WERI-Rb-1 (cell line): Measurements from ENCODE around the gene GSTM1.
A peak's percentile ranks its signal among the peaks of the same experiment; 100 is the strongest.
"Not testable (repeated sequence)": the region's sequence is repeated elsewhere in the genome, so short reads cannot be mapped to it uniquely, and the experiment has no call there.

Experiments used
- DNase-seq: peaks from one replicate; pipeline ENCODE4 v3.0.0-alpha.2; 2020
- H3K27ac ChIP-seq: fragments of 250-450 bp; sonication (Bioruptor Pico); 2 replicates; pipeline ENCODE4 v1.5.1; 2020; ENCODE audit warnings: mild to moderate bottlenecking, moderate library complexity
- H3K27me3 ChIP-seq: fragments of 250-450 bp; sonication (Bioruptor Pico); 2 replicates; pipeline ENCODE4 v1.5.1; 2021; ENCODE audit warnings: mild to moderate bottlenecking, low read depth, moderate library complexity; ENCODE audit not compliant: insufficient read depth, severe bottlenecking
- H3K36me3 ChIP-seq: fragments of 250-450 bp; sonication (Bioruptor Pico); 2 replicates; pipeline ENCODE4 v1.5.1; 2020; ENCODE audit warnings: mild to moderate bottlenecking, moderate library complexity
- H3K4me3 ChIP-seq: 2 replicates; pipeline ENCODE4 v1.5.1; 2011; ENCODE audit warnings: low read depth, mild to moderate bottlenecking, control low read depth, low read length
- H3K9me3 ChIP-seq: fragments of 250-450 bp; sonication (Bioruptor Pico); 2 replicates; pipeline ENCODE4 v1.5.1; 2021; ENCODE audit warnings: mild to moderate bottlenecking, moderate library complexity; ENCODE audit not compliant: severe bottlenecking
- TF ChIP-seq, protein P1 (sequence below): IDR thresholded peaks from 2 replicates; pipeline ENCODE4 v1.5.1; 2011; ENCODE audit warnings: low read depth, mild to moderate bottlenecking, control low read depth, inconsistent platforms, low read length

The GSTM1 gene

DNA sequence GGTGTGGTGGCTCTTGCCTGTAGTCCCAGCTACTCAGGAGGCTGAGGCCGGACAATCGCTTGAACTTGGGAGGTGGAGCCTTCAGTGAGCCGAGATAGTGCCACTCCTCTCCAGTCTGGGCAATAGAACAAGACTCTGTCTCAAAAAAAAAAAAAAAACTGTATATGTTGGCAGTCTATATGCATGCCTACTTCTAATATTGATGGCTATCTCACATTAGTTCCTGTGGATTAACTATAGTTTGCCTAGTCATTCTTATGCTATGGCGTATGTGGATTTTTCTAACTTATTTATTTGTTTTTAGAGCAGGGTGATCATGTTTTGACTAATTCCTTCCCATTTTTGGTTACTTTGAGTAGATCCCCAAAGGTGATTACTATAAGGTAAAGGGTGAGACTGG, 9.4 kb downstream of the GSTM1 start:
- no peak overlapping the region for H3K4me3 ChIP-seq
- no peak for DNase-seq
- no peaks in the 10 kb centered on the region for H3K36me3 ChIP-seq
- no peaks in the 10 kb centered on the region for H3K9me3 ChIP-seq
- no peaks in the 10 kb centered on the region for H3K27me3 ChIP-seq
- TF ChIP-seq, protein P1, sequence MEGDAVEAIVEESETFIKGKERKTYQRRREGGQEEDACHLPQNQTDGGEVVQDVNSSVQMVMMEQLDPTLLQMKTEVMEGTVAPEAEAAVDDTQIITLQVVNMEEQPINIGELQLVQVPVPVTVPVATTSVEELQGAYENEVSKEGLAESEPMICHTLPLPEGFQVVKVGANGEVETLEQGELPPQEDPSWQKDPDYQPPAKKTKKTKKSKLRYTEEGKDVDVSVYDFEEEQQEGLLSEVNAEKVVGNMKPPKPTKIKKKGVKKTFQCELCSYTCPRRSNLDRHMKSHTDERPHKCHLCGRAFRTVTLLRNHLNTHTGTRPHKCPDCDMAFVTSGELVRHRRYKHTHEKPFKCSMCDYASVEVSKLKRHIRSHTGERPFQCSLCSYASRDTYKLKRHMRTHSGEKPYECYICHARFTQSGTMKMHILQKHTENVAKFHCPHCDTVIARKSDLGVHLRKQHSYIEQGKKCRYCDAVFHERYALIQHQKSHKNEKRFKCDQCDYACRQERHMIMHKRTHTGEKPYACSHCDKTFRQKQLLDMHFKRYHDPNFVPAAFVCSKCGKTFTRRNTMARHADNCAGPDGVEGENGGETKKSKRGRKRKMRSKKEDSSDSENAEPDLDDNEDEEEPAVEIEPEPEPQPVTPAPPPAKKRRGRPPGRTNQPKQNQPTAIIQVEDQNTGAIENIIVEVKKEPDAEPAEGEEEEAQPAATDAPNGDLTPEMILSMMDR = no peak
- H3K27ac ChIP-seq = no peak overlapping the region

GRCh38 chr1:109697861-109698260, 10.2 kb downstream of the GSTM1 start:
- not testable (repeated sequence) for H3K36me3 ChIP-seq, H3K27me3 ChIP-seq, H3K9me3 ChIP-seq, DNase-seq, H3K4me3 ChIP-seq, H3K27ac ChIP-seq

GRCh38 chr1:109702940-109703339, 15.3 kb downstream of the GSTM1 start:
- not testable (repeated sequence) for H3K27ac ChIP-seq, DNase-seq, H3K9me3 ChIP-seq

GRCh38 chr1:109704173-109704572, 16.6 kb downstream of the GSTM1 start:
- H3K9me3 ChIP-seq = peaks cover 15% of the 10 kb centered on the region
- H3K27ac ChIP-seq = no peak overlapping the region
- TF ChIP-seq, protein P1 = peak; percentile 32; the same call in 1 of the 2 replicates
- no peaks in the 10 kb centered on the region for H3K36me3 ChIP-seq
- no peaks in the 10 kb centered on the region for H3K27me3 ChIP-seq
- no peak overlapping the region for H3K4me3 ChIP-seq
- DNase-seq = no peak

More at GRCh38 chr1:109702940-109703339, 15.3 kb downstream of the GSTM1 start:
- H3K4me3 ChIP-seq, H3K27me3 ChIP-seq, H3K36me3 ChIP-seq: not testable (repeated sequence)

- H3K27ac ChIP-seq = no peak overlapping the region
- no peaks in the 10 kb centered on the region for H3K36me3 ChIP-seq
- DNase-seq = no peak
- H3K9me3 ChIP-seq = peaks cover 15% of the 10 kb centered on the region
- H3K27me3 ChIP-seq = no peaks in the 10 kb centered on the region
- TF ChIP-seq, protein P1 = no peak
- H3K4me3 ChIP-seq = no peak overlapping the region
Observed at GRCh38 chr1:109705411-109705810, 17.8 kb downstream of the GSTM1 start.

DNA sequence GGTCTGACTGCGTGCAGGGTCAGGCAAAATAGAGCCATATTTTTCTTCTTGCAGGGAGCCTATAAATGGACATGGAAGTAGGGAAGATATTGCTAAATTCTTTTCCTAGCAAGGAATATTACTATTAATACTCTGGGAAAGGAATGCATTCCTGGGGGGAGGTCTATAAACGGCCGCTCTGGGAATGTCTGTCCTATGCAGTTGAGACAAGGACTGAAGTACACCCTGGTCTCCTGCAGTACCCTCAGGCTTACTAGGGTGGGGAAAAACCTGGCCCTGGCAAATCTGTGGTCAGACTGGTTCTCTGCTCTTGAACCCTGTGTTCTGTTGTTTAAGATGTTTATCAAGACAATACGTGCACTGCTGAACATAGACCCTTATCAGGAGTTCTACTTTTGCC, 21.3 kb downstream of the GSTM1 start:
- not testable (repeated sequence) for H3K36me3 ChIP-seq, H3K27ac ChIP-seq, H3K9me3 ChIP-seq, H3K27me3 ChIP-seq, DNase-seq, H3K4me3 ChIP-seq

DNA sequence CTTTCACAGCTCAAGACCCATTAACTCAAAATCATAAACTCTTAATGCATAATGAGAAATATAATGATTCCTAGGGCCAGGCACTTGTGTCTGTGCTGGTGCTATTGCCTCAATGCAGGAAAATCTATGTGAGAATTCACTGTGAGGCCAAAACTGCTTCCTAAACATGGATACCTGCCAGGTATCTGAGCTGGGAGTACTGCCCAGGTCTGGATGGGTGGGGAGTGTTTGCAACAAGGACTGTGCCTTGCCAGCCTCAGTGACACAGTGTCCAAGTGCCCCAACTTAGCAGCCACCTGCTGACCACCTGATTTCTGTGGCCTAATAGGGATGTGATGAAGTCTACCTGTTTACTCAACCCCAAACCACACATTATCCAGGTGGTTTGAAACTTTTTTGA, 22.2 kb downstream of the GSTM1 start:
- not testable (repeated sequence) for H3K36me3 ChIP-seq, H3K27ac ChIP-seq, H3K27me3 ChIP-seq, H3K9me3 ChIP-seq, H3K4me3 ChIP-seq, DNase-seq

DNA sequence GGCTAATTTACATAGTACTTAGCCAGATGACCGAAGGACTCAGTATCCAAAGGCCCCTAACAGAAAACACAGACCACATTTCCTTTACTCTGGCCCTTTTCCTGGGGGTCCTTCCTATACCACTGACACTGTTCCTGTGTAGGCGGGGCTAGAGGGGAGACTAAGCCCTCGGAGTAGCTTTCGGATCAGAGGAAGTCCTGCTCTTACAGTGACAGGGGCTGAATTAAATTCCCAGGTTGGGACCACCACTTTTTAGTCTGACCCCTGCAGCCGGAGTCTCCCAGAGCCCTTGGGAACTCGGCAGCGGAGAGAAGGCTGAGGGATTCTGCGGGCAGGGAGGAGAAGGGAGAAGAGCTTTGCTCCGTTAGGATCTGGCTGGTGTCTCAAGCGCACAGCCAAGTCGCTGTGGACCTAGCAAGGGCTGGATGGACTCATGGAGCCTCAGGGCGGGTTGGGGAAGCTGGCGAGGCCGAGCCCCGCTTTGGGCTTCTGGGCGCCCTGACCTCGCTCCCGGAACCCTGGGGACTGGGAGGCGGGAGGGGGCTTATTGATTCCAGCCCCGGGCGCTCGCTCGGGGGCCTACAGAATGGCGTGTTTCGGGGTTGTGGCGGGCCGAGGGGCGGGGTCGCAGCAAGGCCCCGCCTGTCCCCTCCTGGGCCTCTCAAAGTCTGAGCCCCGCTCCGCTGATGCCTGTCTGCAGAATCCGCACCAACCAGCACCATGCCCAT, 24.1 kb downstream of the GSTM1 start, which contains the start of gene GSTM5:
Gene GSTM5 (plus strand): TSS at position 659 of the 728 bp plus-strand sequence. CDS start 62 bp downstream, at position 721.
- DNase-seq, H3K27ac ChIP-seq, H3K9me3 ChIP-seq, H3K36me3 ChIP-seq, H3K27me3 ChIP-seq, H3K4me3 ChIP-seq: not testable (repeated sequence)
